Adipocyte (in vitro differentiated cells): ENCODE data around the gene PADI4.
"Not testable (repeated sequence)": the region's sequence is repeated elsewhere in the genome, so short reads cannot be mapped to it uniquely, and the experiment has no call there.

Source experiments
- DNase-seq: peaks from one replicate; pipeline ENCODE4 v3.0.0-alpha.2; 2015; ENCODE audit warnings: low read depth
- H3K27me3 ChIP-seq: replicated peaks from 2 replicates; pipeline ENCODE4 v1.7.0; 2013; ENCODE audit warnings: mild to moderate bottlenecking, low read length, moderate library complexity; ENCODE audit not compliant: control insufficient read depth, insufficient read depth
- H3K36me3 ChIP-seq: 2 replicates; pipeline ENCODE4 v1.7.0; 2013; ENCODE audit warnings: low read length, mild to moderate bottlenecking, moderate library complexity; ENCODE audit not compliant: control insufficient read depth, insufficient read depth, severe bottlenecking
- H3K4me1 ChIP-seq: 2 replicates; pipeline ENCODE4 v1.7.0; 2013; ENCODE audit warnings: mild to moderate bottlenecking, low read length, moderate library complexity; ENCODE audit not compliant: control insufficient read depth, insufficient read depth
- H3K4me3 ChIP-seq: 2 replicates; pipeline ENCODE4 v1.7.0; 2013; ENCODE audit warnings: mild to moderate bottlenecking, low read length, moderate library complexity
- H3K9ac ChIP-seq: 2 replicates; pipeline ENCODE4 v1.7.0; 2013; ENCODE audit warnings: mild to moderate bottlenecking, low read length, moderate library complexity
- H3K9me3 ChIP-seq: 2 replicates; pipeline ENCODE4 v1.7.0; 2013; ENCODE audit warnings: mild to moderate bottlenecking, low read length, moderate library complexity; ENCODE audit not compliant: control insufficient read depth

Gene PADI4

DNA sequence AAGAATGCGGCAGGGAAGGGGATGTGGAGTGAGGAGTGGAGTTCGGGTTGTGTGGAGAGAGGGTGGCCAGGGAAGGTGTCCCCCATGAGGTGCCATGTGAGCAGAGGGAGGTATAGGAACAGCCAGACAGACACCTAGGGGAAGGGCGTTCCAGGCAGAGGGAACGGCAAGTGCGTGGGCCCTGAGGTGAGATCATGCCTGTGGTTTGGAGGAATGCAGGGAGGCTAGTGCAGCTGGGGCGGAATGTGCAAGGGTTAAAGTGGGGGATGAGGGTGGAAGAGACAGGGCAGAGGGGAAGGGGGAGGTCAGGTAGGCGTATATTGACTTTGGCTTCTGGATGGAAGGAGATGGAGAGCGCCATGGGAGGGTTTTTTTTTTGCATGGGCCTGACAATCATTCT is 32.4 kb downstream of the PADI4 start:
- Histone ChIP-seq H3K4me3 (no peak overlapping the region), H3K4me1 (no peaks in the 10 kb centered on the region), H3K9ac (no peak overlapping the region), H3K9me3 (no peaks in the 10 kb centered on the region), H3K27me3 (peaks cover 40% of the 10 kb centered on the region), H3K36me3 (no peaks in the 10 kb centered on the region)
- no peak for DNase-seq

DNA sequence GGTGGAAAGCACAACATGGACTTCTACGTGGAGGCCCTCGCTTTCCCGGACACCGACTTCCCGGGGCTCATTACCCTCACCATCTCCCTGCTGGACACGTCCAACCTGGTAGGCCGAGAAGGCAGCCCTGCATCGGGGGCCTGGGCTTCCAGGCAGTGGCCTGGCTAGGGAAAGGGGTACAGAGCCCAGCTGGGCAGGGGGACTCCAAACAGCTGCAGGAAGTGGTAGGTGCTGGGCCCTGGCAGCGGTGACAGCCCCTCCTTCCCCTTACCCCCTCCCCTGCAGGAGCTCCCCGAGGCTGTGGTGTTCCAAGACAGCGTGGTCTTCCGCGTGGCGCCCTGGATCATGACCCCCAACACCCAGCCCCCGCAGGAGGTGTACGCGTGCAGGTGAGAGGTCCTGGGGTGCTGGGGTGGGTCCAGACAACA is 34.0 kb downstream of the PADI4 start:
- H3K27me3 ChIP-seq = peaks cover 36% of the 10 kb centered on the region
- H3K4me3 ChIP-seq = no peak overlapping the region
- no peaks in the 10 kb centered on the region for H3K4me1 ChIP-seq
- H3K36me3 ChIP-seq = no peaks in the 10 kb centered on the region
- H3K9ac ChIP-seq = no peak overlapping the region
- no peaks in the 10 kb centered on the region for H3K9me3 ChIP-seq
- DNase-seq = no peak

DNA sequence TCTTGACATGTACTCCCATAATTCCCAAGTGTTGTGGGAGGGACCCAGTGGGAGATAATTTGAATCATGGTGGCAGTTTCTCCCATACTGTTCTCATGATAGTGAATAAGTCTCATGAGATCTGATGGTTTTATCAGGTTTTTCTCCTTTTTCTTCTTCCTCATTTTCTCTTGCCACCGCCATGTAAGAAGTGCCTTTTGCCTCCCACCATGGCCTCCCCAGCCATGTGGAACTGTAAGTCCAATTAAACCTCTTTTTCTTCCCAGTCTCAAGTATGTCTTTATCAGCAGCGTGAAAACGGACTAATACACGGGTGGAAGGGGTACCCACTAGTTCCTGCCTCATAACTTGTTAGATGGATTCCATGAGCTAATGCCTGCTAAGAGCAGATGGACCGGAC is 37.5 kb downstream of the PADI4 start:
- not testable (repeated sequence) for H3K4me3 ChIP-seq, H3K4me1 ChIP-seq, H3K9me3 ChIP-seq, H3K9ac ChIP-seq, H3K36me3 ChIP-seq, DNase-seq
- peaks cover 14% of the 10 kb centered on the region for H3K27me3 ChIP-seq

DNA sequence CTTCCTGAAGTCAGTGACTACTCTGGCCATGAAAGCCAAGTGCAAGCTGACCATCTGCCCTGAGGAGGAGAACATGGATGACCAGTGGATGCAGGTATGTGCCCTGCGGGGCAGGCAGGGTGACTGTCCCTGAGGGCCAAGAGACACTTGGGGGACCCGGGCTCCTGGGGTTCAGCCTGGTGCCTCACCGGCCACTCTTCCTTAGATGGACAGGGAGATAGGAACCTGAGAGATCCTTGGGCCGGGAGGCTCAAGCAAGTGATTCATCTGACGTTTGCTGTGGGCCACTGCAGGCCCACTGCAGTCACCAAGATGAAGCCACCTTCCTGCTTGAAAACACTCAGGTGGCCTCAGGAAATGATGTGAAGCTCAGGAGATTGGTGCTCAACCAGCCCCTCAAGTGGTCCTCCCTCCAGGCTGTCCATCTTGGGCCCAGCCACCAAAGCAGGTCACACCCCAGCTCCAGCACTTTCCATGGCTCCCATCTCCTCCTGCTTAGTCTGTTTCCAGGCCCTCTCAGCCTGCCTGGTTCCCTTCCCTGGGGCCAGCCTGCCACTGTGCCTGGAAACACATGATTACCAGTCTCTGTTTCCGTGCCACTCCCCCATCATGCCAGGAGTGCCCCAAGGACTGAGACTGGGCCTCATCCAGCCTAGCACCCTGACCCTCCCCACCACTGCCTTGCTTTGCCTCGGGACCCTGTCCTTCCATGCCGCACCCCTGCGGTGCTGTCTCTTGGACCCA is 38.2 kb downstream of the PADI4 start:
- Histone ChIP-seq H3K9ac (no peak overlapping the region), H3K36me3 (no peaks in the 10 kb centered on the region), H3K4me3 (no peak overlapping the region), H3K9me3 (no peaks in the 10 kb centered on the region), H3K4me1 (no peaks in the 10 kb centered on the region), H3K27me3 (peaks cover 14% of the 10 kb centered on the region)
- no peak for DNase-seq

DNA sequence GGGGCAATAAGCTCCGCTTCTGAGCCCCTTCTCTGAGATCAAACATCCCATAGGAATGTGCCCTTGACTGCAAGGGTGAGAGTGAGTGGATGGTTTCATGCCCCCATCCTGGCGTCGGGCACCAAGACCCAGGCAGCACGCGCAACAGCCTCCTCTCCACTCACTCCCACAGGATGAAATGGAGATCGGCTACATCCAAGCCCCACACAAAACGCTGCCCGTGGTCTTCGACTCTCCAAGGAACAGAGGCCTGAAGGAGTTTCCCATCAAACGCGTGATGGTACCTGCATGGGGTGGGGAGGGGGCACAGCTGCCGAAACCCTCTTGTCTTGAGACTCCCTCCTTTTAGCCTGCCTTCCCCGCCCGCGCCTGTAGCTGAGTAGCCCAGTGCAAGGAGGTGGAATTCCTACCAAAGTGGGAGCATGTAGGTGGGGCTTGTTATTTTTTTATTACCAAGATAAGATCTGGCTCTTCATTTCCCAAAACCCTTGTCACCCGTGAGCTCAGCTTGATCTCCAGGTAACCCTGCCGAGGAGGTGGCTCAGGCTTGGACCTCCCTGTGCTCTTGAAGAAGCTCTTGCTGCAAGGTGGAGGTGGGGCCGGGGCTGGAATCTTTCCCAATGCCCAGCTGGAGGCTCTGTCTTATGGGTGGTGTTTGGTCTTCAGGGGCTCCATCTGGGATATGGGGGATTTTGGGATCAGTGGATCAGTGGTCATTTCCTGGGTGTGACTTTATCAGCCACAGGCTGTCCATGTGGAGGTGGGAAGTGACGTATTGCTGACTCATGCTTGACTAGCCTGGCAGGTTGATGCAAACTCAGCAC is 40.0 kb downstream of the PADI4 start:
- no peak overlapping the region for H3K9ac ChIP-seq
- H3K4me1 ChIP-seq = no peaks in the 10 kb centered on the region
- peaks cover 23% of the 10 kb centered on the region for H3K27me3 ChIP-seq
- H3K36me3 ChIP-seq = no peaks in the 10 kb centered on the region
- no peak overlapping the region for H3K4me3 ChIP-seq
- no peak for DNase-seq
- no peaks in the 10 kb centered on the region for H3K9me3 ChIP-seq

DNA sequence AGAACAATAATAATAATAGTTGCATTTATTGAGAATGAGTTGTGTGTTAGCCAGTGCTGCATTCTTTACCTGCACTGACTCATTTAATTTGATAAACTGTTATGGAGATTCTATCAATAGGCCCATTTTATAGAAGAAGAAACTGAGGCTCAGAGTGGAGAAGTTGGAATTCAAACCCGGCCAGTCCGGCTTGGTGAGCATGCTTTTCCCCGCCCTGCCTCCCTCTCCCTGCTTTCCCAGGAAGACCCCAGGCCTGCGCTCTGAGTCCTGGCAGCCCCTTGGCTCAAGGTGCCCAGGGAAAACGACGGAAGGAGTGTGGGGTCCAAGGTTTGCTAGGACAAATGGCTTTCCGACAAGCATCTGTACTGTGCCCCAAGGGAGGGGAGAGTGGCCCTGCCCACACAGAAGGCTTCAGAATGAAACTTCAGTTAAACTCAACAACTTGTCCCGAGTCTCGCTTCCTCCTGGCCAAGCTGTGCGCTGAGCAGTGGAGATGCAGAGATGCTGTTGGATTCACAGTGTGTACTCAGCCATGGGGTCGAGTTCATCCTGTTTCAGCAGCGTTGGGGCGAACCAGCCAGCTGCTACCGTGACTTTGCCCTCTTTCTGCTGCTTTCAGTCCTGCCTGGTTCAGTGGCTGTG is 40.7 kb downstream of the PADI4 start:
- H3K4me1 ChIP-seq = no peaks in the 10 kb centered on the region
- no peak overlapping the region for H3K9ac ChIP-seq
- no peak overlapping the region for H3K4me3 ChIP-seq
- no peaks in the 10 kb centered on the region for H3K9me3 ChIP-seq
- H3K27me3 ChIP-seq = peaks cover 29% of the 10 kb centered on the region
- no peaks in the 10 kb centered on the region for H3K36me3 ChIP-seq
- DNase-seq = no peak

DNA sequence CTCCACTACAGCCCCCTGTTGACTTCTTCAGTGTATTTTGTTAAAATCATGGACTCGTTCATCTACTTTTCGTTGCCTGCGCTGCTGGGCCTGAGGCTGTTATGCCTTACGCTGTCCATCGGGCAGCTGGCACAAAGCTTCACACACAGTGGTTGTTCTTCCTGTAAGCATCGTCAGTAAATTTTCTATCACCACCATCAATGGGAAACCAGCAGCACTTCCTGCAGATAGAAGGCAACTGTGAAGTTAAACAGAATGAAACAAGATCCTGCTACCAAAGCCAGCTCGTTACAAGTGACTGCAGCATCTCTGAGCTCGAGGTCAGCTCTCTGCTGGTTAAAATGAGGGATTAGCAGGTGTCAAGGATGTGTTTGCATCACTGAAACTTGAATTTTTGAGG is 42.1 kb downstream of the PADI4 start:
- Histone ChIP-seq H3K27me3 (peaks cover 38% of the 10 kb centered on the region), H3K9me3 (no peaks in the 10 kb centered on the region), H3K4me1 (no peaks in the 10 kb centered on the region), H3K36me3 (no peaks in the 10 kb centered on the region), H3K9ac (no peak overlapping the region), H3K4me3 (no peak overlapping the region)
- DNase-seq = no peak

DNA sequence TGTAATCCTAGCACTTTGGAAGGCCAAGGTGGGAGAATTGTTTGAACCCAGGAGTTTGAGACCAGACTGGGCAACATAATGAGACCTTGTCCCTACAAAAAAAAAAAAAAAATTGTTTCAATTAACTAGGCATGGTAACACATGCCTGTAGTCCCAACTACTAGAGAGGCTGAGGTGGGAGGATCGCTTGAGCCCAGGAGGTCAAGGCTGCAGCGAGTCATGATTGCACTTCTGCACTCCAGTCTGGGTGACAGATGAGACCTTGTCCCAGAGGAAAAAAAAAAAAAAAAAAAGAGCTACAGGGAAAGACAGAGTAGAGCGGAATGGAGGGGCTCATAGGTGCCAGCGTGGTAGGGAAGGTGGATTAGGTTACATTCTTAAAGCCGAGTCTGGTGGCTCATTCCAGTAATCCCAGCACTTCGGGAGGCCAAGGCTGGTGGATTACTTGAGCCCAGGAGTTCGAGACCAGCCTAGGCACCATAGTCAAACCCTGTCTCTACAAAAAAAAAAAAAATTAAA is 43.0 kb downstream of the PADI4 start:
- peaks cover 44% of the 10 kb centered on the region for H3K27me3 ChIP-seq
- no peaks in the 10 kb centered on the region for H3K36me3 ChIP-seq
- no peaks in the 10 kb centered on the region for H3K4me1 ChIP-seq
- H3K9me3 ChIP-seq = no peaks in the 10 kb centered on the region
- no peak overlapping the region for H3K4me3 ChIP-seq
- H3K9ac ChIP-seq = no peak overlapping the region
- no peak for DNase-seq

DNA sequence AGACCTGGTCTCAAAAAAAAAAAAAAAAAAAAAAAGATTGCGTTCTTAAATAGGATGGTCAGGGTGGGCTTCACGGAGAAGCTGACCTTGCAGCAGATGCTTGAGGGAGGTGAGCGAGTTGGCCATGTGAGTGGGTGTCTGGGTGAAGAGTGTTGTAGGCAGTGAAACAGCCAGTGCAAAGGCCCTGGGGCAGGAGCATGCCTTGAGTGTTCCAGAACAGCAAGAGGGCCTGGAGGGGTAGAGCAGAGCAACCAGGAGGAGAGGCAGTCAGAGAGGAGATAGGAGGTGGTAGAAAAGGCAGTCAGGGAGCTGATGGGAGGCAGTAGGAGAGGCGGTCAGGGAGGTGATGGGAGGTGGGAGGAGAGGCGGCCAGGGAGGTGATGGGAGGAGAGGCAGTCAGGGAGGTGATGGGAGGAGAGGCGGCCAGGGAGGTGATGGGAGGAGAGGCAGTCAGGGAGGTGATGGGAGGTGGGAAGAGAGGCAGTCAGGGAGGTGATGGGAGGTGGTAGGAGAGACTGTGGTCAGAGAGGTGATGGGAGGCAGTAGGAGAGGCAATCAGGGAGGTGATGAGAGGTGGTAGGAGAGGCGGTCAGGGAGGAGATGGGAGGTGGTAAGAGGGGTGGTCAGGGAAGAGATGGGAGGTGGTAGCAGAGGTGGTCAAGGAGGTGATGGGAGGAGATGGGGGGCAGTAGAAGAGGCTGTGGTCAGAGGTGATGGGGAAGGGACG is 43.8 kb downstream of the PADI4 start:
- Histone ChIP-seq H3K4me1 (no peaks in the 10 kb centered on the region), H3K9ac (no peak overlapping the region), H3K9me3 (no peaks in the 10 kb centered on the region), H3K36me3 (no peaks in the 10 kb centered on the region), H3K4me3 (no peak overlapping the region), H3K27me3 (peaks cover 45% of the 10 kb centered on the region)
- DNase-seq = no peak

DNA sequence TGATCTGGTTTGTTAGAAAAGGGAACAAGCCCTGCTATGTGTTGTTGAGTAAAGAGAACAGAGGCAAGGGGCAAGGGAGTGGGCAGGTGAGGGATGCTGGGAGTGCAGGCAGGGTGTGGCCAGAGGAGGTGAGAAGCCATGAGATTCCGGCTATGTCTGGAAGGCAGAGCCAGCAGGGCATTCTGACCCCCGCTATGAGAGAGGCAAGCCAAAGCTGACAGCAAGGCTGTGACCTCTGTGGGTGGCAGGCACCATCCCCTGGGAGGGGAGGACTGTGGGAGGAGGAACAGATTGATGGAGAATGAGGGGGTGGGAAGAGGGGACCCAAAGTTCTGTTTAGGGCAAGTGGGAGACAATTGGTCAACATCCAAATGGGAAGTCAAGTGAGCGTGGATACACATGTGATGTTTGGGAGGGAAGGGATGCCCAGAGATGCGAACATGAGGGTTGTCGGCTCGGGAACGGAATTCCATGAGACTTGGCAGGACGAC is 44.5 kb downstream of the PADI4 start:
- DNase-seq = no peak
- Histone ChIP-seq H3K36me3 (no peaks in the 10 kb centered on the region), H3K9ac (no peak overlapping the region), H3K27me3 (peaks cover 45% of the 10 kb centered on the region), H3K4me1 (no peaks in the 10 kb centered on the region), H3K9me3 (no peaks in the 10 kb centered on the region), H3K4me3 (no peak overlapping the region)
